Measurements from ENCODE around the gene ZIC2. TPM values are rescaled to one million over a fixed set of nuclear protein-coding genes. Genes with fewer than 3 reads are reported as not detected.
"Not testable (repeated sequence)": the region's sequence is repeated elsewhere in the genome, so short reads cannot be mapped to it uniquely, and the experiment has no call there.

ZIC2 gene
- 0.05 TPM for total RNA-seq
- polyA plus RNA-seq = 0.30 TPM
- long read RNA-seq, donor 1 = 0 reads
- long read RNA-seq, donor 2 = 0 reads
- long read RNA-seq, donor 3 = 0 reads
- long read RNA-seq, donor 4 = 0 reads
- long read RNA-seq, donor 5 = 0 reads
- long read RNA-seq, donor 6 = 0 reads
- long read RNA-seq, donor 7 = 0 reads
- long read RNA-seq, donor 8, partial matches to known transcripts = 0 of 1 reads
- long read RNA-seq, donor 8, other reads (novel, unspliced or antisense) = 0 of 1 reads
- long read RNA-seq, donor 9 = 0 reads
- long read RNA-seq, donor 10 = 0 reads

DNA sequence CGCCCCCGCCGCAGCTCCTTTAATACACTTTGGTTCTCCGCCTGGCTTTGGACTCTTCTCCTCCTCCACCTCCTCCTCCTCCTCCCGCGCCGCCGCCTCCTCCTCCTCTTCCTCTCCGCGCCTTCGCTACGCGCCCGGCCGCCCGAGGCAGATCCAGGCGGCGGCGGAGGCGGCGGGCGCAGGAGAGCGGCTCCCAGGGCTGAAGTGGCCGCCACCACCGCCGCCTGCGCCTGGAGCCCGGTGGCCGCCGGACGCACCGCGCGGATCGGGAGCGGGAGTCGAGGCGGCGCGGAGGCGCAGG, at the start of gene ZIC2:
TSS of gene ZIC2 (plus strand) at position 50 of the 301 bp plus-strand sequence. CDS start 281 bp downstream, outside the sequence.
- H3K27ac ChIP-seq (ENCODE audit: low read depth in 1 of 2, low read length in 1 of 2) = no peak within 1 kb of the TSS
- H3K9me3 ChIP-seq (ENCODE audit: control insufficient read depth in 2 of 2, insufficient read depth in 1 of 2, low read length in 1 of 2) = peaks cover 0 to 23% of the 10 kb centered on the region in 2 donors
- H3K36me3 ChIP-seq (ENCODE audit: control insufficient read depth in 2 of 2, insufficient read depth in 2 of 2, low read length in 1 of 2) = no peaks in the 10 kb centered on the region
- 1% methylated on average over 41 of the region's 41 CpGs for WGBS
- H3K4me1 ChIP-seq (ENCODE audit: control insufficient read depth in 2 of 2, insufficient read depth in 2 of 2, low read length in 2 of 2) = peaks cover 19 to 34% of the 10 kb centered on the region in 2 donors
- peaks cover 87 to 98% of the 10 kb centered on the region in 2 donors for H3K27me3 ChIP-seq (ENCODE audit: control insufficient read depth in 2 of 2, insufficient read depth in 1 of 2, low read length in 1 of 2)
- H3K4me3 ChIP-seq (ENCODE audit: low read length in 2 of 2) = peak within 1 kb of the TSS; percentile 26 to 55
- no peak for DNase-seq (ENCODE audit: low read depth in 6 of 9, low spot score in 9 of 9)

DNA sequence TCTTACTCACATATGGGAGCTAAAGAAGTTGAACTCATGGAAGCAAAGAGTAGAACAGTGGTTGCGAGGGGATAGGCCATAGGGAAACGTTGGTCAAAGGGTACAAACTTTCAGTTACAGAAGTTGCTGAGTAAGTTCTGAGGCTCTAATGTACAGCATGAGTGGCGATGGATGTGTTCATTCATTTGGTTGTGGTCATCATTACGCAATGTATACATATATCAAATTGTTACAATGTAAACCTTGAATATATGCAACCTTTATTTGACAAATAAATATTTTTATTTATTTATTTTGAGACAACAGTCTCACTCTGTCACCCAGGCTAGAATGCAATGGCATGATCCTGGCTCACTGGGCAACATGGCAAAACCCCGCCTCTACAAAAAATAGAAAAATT, 48.7 kb upstream of the ZIC2 start:
- DNase-seq (ENCODE audit: low read depth in 6 of 9, low spot score in 9 of 9) = no peak
- Histone ChIP-seq H3K9me3 (ENCODE audit: control insufficient read depth in 2 of 2, insufficient read depth in 1 of 2, low read length in 1 of 2) (peaks cover 0 to 4% of the 10 kb centered on the region in 2 donors), H3K4me3 (ENCODE audit: low read length in 2 of 2) (no peak overlapping the region), H3K27me3 (ENCODE audit: control insufficient read depth in 2 of 2, insufficient read depth in 1 of 2, low read length in 1 of 2) (no peaks in the 10 kb centered on the region), H3K27ac (ENCODE audit: low read depth in 1 of 2, low read length in 1 of 2) (no peak overlapping the region), H3K4me1 (ENCODE audit: control insufficient read depth in 2 of 2, insufficient read depth in 2 of 2, low read length in 2 of 2) (no peaks in the 10 kb centered on the region), H3K36me3 (ENCODE audit: control insufficient read depth in 2 of 2, insufficient read depth in 2 of 2, low read length in 1 of 2) (no peaks in the 10 kb centered on the region)
- 93% methylated on average over 5 of the region's 5 CpGs for WGBS

DNA sequence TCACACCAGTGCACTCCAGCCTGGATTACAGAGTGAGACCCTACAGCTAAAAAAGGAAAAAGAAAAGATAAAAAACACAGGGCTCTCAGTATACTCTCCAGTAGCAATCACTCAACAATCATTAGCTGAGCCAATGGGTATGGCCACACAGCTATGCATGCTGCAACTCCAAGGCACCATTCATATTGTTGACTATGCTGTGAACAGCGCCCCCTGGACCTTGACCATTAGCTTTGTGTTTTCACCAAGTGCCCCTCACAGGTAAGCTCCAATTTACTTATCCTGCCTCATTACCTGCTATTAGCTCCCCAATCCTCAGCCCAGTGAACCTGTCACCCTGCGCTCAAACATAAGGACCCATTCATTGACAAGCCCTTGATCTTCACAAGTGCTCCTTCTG, 45.8 kb upstream of the ZIC2 start:
- Histone ChIP-seq H3K27ac (ENCODE audit: low read depth in 1 of 2, low read length in 1 of 2) (no peak overlapping the region), H3K9me3 (ENCODE audit: control insufficient read depth in 2 of 2, insufficient read depth in 1 of 2, low read length in 1 of 2) (peaks cover 0 to 4% of the 10 kb centered on the region in 2 donors), H3K36me3 (ENCODE audit: control insufficient read depth in 2 of 2, insufficient read depth in 2 of 2, low read length in 1 of 2) (no peaks in the 10 kb centered on the region), H3K4me3 (ENCODE audit: low read length in 2 of 2) (no peak overlapping the region), H3K27me3 (ENCODE audit: control insufficient read depth in 2 of 2, insufficient read depth in 1 of 2, low read length in 1 of 2) (peaks cover 0 to 6% of the 10 kb centered on the region in 2 donors), H3K4me1 (ENCODE audit: control insufficient read depth in 2 of 2, insufficient read depth in 2 of 2, low read length in 2 of 2) (no peaks in the 10 kb centered on the region)
- WGBS = 70% methylated on average over 2 of the region's 2 CpGs
- no peak for DNase-seq (ENCODE audit: low read depth in 6 of 9, low spot score in 9 of 9)

DNA sequence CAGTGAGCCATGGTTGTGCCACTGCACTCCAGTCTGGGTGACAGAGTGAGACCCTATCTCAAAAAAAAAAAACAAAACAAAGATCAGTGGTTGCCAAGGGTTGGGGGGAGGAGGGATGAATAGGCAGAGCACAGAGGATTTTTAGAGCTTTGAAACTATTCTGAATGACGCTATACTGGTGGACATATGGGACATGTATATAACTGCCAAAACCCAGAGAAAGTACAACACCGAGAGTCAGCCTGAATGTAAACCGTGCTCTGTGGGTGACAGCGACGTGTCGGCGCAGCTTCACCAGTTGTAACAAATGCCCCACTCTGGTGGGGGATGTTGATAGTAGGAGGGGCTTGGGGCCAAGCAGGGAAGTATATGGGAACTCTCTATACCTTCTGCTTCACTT, 42.9 kb upstream of the ZIC2 start:
- no peak overlapping the region for H3K27ac ChIP-seq (ENCODE audit: low read depth in 1 of 2, low read length in 1 of 2)
- peaks cover 0 to 11% of the 10 kb centered on the region in 2 donors for H3K27me3 ChIP-seq (ENCODE audit: control insufficient read depth in 2 of 2, insufficient read depth in 1 of 2, low read length in 1 of 2)
- no peaks in the 10 kb centered on the region for H3K36me3 ChIP-seq (ENCODE audit: control insufficient read depth in 2 of 2, insufficient read depth in 2 of 2, low read length in 1 of 2)
- no peak overlapping the region for H3K4me3 ChIP-seq (ENCODE audit: low read length in 2 of 2)
- no peaks in the 10 kb centered on the region for H3K4me1 ChIP-seq (ENCODE audit: control insufficient read depth in 2 of 2, insufficient read depth in 2 of 2, low read length in 2 of 2)
- DNase-seq (ENCODE audit: low read depth in 6 of 9, low spot score in 9 of 9) = no peak
- no peaks in the 10 kb centered on the region for H3K9me3 ChIP-seq (ENCODE audit: control insufficient read depth in 2 of 2, insufficient read depth in 1 of 2, low read length in 1 of 2)
- WGBS = 85% methylated on average over 7 of the region's 7 CpGs

DNA sequence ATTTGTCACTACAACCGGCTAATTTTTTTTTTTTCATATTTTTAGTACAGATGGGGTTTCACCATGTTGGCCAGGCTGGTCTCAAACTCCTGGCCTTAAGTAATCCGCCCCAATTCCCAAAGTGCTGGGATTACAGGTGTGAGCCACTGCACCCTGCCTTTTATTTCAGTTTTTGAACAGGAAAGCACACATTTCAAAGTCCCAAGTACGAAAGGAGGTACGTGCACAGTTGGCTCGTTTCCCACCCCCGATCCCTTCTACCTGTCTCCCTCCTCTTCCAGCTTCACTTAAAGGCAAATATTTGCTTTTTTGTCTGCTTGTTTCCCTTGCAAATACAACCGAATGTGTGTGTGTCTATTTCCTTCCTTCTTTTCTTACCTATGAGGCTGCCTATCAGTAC, 40.5 kb upstream of the ZIC2 start:
- no peaks in the 10 kb centered on the region for H3K36me3 ChIP-seq (ENCODE audit: control insufficient read depth in 2 of 2, insufficient read depth in 2 of 2, low read length in 1 of 2)
- H3K4me3 ChIP-seq (ENCODE audit: low read length in 2 of 2) = no peak overlapping the region
- H3K4me1 ChIP-seq (ENCODE audit: control insufficient read depth in 2 of 2, insufficient read depth in 2 of 2, low read length in 2 of 2) = no peaks in the 10 kb centered on the region
- no peaks in the 10 kb centered on the region for H3K9me3 ChIP-seq (ENCODE audit: control insufficient read depth in 2 of 2, insufficient read depth in 1 of 2, low read length in 1 of 2)
- 72% methylated on average over 7 of the region's 7 CpGs for WGBS
- peaks cover 0 to 18% of the 10 kb centered on the region in 2 donors for H3K27me3 ChIP-seq (ENCODE audit: control insufficient read depth in 2 of 2, insufficient read depth in 1 of 2, low read length in 1 of 2)
- no peak for DNase-seq (ENCODE audit: low read depth in 6 of 9, low spot score in 9 of 9)
- no peak overlapping the region for H3K27ac ChIP-seq (ENCODE audit: low read depth in 1 of 2, low read length in 1 of 2)

DNA sequence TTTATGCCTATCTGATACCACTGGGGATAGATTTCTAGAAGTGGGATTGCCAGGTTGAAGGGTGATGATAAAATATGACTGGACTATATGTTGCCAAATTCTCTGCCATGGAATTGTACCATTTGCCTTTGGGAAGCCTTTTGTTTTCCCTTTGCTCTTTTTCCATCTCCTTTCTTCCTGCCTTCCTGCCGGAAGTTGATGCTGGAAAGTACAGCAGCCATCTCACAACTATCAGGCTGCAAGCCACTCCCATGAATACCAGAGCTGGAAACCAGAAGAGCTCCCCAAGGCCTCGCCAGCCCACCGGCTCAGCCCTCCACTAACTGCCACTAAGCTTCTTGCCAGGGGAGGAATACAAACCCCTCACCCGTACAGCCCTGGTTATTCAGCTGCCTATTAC, 39.7 kb upstream of the ZIC2 start:
- Histone ChIP-seq H3K9me3 (ENCODE audit: control insufficient read depth in 2 of 2, insufficient read depth in 1 of 2, low read length in 1 of 2) (no peaks in the 10 kb centered on the region), H3K4me1 (ENCODE audit: control insufficient read depth in 2 of 2, insufficient read depth in 2 of 2, low read length in 2 of 2) (no peaks in the 10 kb centered on the region), H3K27ac (ENCODE audit: low read depth in 1 of 2, low read length in 1 of 2) (no peak overlapping the region), H3K27me3 (ENCODE audit: control insufficient read depth in 2 of 2, insufficient read depth in 1 of 2, low read length in 1 of 2) (peaks cover 0 to 20% of the 10 kb centered on the region in 2 donors), H3K36me3 (ENCODE audit: control insufficient read depth in 2 of 2, insufficient read depth in 2 of 2, low read length in 1 of 2) (no peaks in the 10 kb centered on the region), H3K4me3 (ENCODE audit: low read length in 2 of 2) (no peak overlapping the region)
- no peak for DNase-seq (ENCODE audit: low read depth in 6 of 9, low spot score in 9 of 9)
- 94% methylated on average over 4 of the region's 4 CpGs for WGBS

DNA sequence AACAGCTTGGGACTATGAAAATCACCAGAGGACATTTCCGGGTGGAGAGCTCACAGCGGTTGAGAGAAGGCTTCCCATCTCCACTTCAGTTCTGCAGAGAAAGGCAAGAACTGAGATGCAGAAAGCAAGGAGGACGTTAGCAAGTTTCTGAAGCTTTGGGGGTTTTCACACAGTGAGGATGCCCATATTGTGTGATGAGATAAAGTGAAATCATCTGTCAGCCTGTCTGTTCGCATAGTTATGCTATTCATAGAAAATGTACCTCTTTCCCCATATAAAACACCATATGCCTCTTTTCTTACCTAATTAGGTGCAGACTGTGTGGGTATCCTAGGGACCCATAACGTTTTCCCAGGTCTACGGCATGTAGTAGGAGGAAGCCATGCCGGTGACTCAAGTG, 37.5 kb upstream of the ZIC2 start:
- no peak overlapping the region for H3K27ac ChIP-seq (ENCODE audit: low read depth in 1 of 2, low read length in 1 of 2)
- no peaks in the 10 kb centered on the region for H3K9me3 ChIP-seq (ENCODE audit: control insufficient read depth in 2 of 2, insufficient read depth in 1 of 2, low read length in 1 of 2)
- DNase-seq (ENCODE audit: low read depth in 6 of 9, low spot score in 9 of 9) = no peak
- H3K27me3 ChIP-seq (ENCODE audit: control insufficient read depth in 2 of 2, insufficient read depth in 1 of 2, low read length in 1 of 2) = peaks cover 0 to 33% of the 10 kb centered on the region in 2 donors
- 89% methylated on average over 7 of the region's 7 CpGs for WGBS
- H3K36me3 ChIP-seq (ENCODE audit: control insufficient read depth in 2 of 2, insufficient read depth in 2 of 2, low read length in 1 of 2) = no peaks in the 10 kb centered on the region
- H3K4me3 ChIP-seq (ENCODE audit: low read length in 2 of 2) = no peak overlapping the region
- no peaks in the 10 kb centered on the region for H3K4me1 ChIP-seq (ENCODE audit: control insufficient read depth in 2 of 2, insufficient read depth in 2 of 2, low read length in 2 of 2)

DNA sequence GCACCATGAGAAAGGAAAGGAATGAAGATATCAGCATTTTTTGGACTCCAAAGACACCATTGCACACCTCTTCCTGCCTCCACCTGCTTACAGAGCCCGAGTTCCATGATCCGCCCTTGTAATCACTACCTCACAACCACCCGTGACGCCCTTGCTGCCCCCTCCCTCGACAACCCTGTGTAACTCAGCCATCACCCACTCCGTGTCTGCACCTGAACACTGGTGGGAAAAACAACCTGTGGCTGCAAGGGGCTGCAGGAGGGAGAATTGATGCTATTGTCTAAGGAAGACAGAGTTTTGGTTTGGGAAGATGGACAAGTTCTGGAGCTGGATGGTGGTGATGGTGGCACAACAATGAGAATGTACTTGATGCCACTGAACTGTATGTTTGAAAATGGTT, 37.0 kb upstream of the ZIC2 start:
- Histone ChIP-seq H3K4me1 (ENCODE audit: control insufficient read depth in 2 of 2, insufficient read depth in 2 of 2, low read length in 2 of 2) (no peaks in the 10 kb centered on the region), H3K27ac (ENCODE audit: low read depth in 1 of 2, low read length in 1 of 2) (no peak overlapping the region), H3K4me3 (ENCODE audit: low read length in 2 of 2) (no peak overlapping the region), H3K27me3 (ENCODE audit: control insufficient read depth in 2 of 2, insufficient read depth in 1 of 2, low read length in 1 of 2) (peaks cover 0 to 37% of the 10 kb centered on the region in 2 donors), H3K36me3 (ENCODE audit: control insufficient read depth in 2 of 2, insufficient read depth in 2 of 2, low read length in 1 of 2) (no peaks in the 10 kb centered on the region), H3K9me3 (ENCODE audit: control insufficient read depth in 2 of 2, insufficient read depth in 1 of 2, low read length in 1 of 2) (no peaks in the 10 kb centered on the region)
- DNase-seq (ENCODE audit: low read depth in 6 of 9, low spot score in 9 of 9) = no peak
- 91% methylated on average over 6 of the region's 6 CpGs for WGBS

DNA sequence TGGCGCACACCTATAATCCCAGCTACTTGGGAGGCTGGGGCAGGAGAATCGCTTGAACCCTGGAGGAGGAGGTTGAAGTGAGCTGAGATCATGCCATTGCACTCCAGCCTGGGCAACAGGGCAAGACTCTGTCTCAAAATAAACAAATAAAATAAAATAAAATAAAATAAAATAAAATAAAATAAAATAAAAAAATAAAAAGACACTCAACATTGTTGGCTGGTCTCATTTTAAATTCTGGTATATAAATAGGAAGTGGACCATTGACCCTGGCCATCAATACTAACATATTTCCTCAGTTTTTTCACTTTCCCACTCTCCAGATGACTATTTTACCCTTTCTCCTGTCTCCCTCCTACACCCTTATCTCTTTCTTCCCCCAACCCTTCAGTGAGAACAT, 36.1 kb upstream of the ZIC2 start:
- H3K4me3 ChIP-seq (ENCODE audit: low read length in 2 of 2); H3K9me3 ChIP-seq (ENCODE audit: control insufficient read depth in 2 of 2, insufficient read depth in 1 of 2, low read length in 1 of 2); DNase-seq (ENCODE audit: low read depth in 6 of 9, low spot score in 9 of 9); H3K27ac ChIP-seq (ENCODE audit: low read depth in 1 of 2, low read length in 1 of 2); H3K36me3 ChIP-seq (ENCODE audit: control insufficient read depth in 2 of 2, insufficient read depth in 2 of 2, low read length in 1 of 2); H3K4me1 ChIP-seq (ENCODE audit: control insufficient read depth in 2 of 2, insufficient read depth in 2 of 2, low read length in 2 of 2): not testable (repeated sequence)
- WGBS = 100% methylated on average over 2 of the region's 2 CpGs
- peaks cover 0 to 42% of the 10 kb centered on the region in 2 donors for H3K27me3 ChIP-seq (ENCODE audit: control insufficient read depth in 2 of 2, insufficient read depth in 1 of 2, low read length in 1 of 2)
